Neural cell (in vitro differentiated cells): ENCODE measurements around the gene NDUFAF5.

ENCODE experiments used
- CTCF ChIP-seq: fragments of 450-650 bp; IDR thresholded peaks from 2 replicates; pipeline ENCODE4 v1.5.1; 2014; ENCODE audit warnings: antibody characterized with exemption, mild to moderate bottlenecking, moderate library complexity; ENCODE audit not compliant: poor library complexity, severe bottlenecking
- EP300 ChIP-seq: fragments of 450-650 bp; conservative IDR thresholded peaks from 2 replicates; pipeline ENCODE4 v1.6.1; 2014; ENCODE audit warnings: antibody characterized with exemption, mild to moderate bottlenecking, moderate library complexity; ENCODE audit not compliant: poor library complexity, severe bottlenecking
- EZH2 ChIP-seq: fragments of 200-600, 300-800 bp; shearing (Covaris generic), sonication (generic); IDR thresholded peaks from 2 replicates; pipeline ENCODE4 v1.6.1; 2014; ENCODE audit warnings: antibody characterized with exemption, low read length, borderline replicate concordance, mild to moderate bottlenecking; ENCODE audit not compliant: insufficient read depth, poor library complexity, severe bottlenecking
- MXI1 ChIP-seq: fragments of 450-650 bp; conservative IDR thresholded peaks from 2 replicates; pipeline ENCODE4 v1.6.1; 2014; ENCODE audit warnings: antibody characterized with exemption, mild to moderate bottlenecking; ENCODE audit not compliant: poor library complexity, severe bottlenecking
- POLR2AphosphoS5 ChIP-seq: IDR thresholded peaks from 2 replicates; pipeline ENCODE4 v1.6.1; 2012
- TF ChIP-seq, protein P1 (sequence below): IDR thresholded peaks from 2 replicates; pipeline ENCODE4 v1.6.1; 2012; ENCODE audit warnings: borderline replicate concordance

DNA sequence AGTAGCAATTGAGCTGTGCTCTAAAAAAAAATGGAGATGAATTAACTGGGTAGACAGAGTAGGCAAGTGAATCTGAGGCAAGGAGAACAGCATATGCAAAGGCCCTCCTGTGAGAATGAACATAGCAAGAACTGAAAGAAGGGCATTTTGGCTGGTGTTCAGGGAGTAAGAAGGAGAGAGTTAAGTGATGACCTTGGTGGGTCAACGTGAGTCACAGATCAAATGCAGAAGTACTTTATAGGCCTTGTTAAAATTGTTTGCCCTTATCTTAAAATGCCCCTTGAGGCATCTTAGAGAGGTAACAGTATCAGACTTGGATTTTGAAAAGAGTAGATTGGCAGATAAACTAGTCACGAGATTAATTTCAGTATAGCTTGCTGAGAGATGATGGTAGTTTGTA is 24.5 kb downstream of the NDUFAF5 start:
- TF ChIP-seq EP300 (no peak), CTCF (no peak), POLR2AphosphoS5 (no peak), MXI1 (no peak), EZH2 (no peak)
- TF ChIP-seq, protein P1, sequence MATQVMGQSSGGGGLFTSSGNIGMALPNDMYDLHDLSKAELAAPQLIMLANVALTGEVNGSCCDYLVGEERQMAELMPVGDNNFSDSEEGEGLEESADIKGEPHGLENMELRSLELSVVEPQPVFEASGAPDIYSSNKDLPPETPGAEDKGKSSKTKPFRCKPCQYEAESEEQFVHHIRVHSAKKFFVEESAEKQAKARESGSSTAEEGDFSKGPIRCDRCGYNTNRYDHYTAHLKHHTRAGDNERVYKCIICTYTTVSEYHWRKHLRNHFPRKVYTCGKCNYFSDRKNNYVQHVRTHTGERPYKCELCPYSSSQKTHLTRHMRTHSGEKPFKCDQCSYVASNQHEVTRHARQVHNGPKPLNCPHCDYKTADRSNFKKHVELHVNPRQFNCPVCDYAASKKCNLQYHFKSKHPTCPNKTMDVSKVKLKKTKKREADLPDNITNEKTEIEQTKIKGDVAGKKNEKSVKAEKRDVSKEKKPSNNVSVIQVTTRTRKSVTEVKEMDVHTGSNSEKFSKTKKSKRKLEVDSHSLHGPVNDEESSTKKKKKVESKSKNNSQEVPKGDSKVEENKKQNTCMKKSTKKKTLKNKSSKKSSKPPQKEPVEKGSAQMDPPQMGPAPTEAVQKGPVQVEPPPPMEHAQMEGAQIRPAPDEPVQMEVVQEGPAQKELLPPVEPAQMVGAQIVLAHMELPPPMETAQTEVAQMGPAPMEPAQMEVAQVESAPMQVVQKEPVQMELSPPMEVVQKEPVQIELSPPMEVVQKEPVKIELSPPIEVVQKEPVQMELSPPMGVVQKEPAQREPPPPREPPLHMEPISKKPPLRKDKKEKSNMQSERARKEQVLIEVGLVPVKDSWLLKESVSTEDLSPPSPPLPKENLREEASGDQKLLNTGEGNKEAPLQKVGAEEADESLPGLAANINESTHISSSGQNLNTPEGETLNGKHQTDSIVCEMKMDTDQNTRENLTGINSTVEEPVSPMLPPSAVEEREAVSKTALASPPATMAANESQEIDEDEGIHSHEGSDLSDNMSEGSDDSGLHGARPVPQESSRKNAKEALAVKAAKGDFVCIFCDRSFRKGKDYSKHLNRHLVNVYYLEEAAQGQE: no peak
